GM23338 (cell line): ENCODE results near the gene LRP1B.

ENCODE experiments used
- CREB1 ChIP-seq: fragments of 250-450 bp; sonication (Bioruptor Pico); IDR thresholded peaks from 2 replicates; pipeline ENCODE4 v1.5.0; 2020; ENCODE audit warnings: low read depth, mild to moderate bottlenecking, moderate library complexity
- CTCF ChIP-seq, 2 experiments: fragments of 200-600 bp in 1 of 2; sonication (generic) in 1 of 2; conservative IDR thresholded peaks; 2 replicates each; pipeline versions ENCODE4 v1.5.1 to v1.6.1; 2016 to 2017; ENCODE audit warnings: antibody characterized with exemption in 2 of 2, low read depth in 2 of 2, mild to moderate bottlenecking in 2 of 2, moderate library complexity in 1 of 2
- EZH2 ChIP-seq: fragments of 200-600 bp; sonication (generic); IDR thresholded peaks from one replicate; pipeline ENCODE4 v1.8.0; 2017; ENCODE audit warnings: antibody characterized with exemption, mild to moderate bottlenecking, low read depth; ENCODE audit not compliant: unreplicated experiment
- EZH2phosphoT487 ChIP-seq: fragments of 200-600 bp; sonication (generic); IDR thresholded peaks from one replicate; pipeline ENCODE4 v1.8.1; 2018; ENCODE audit warnings: antibody characterized with exemption; ENCODE audit not compliant: unreplicated experiment
- JUNB ChIP-seq: IDR thresholded peaks from one replicate; pipeline ENCODE4 v1.6.1; 2016; ENCODE audit warnings: antibody characterized with exemption; ENCODE audit not compliant: unreplicated experiment
- NANOG ChIP-seq: IDR thresholded peaks from 2 replicates; pipeline ENCODE4 v1.6.1; 2016; ENCODE audit warnings: antibody characterized with exemption, borderline replicate concordance
- POLR2AphosphoS5 ChIP-seq: IDR thresholded peaks from 2 replicates; pipeline ENCODE4 v1.6.1; 2016; ENCODE audit warnings: antibody characterized with exemption, low read depth
- REST ChIP-seq: IDR thresholded peaks from one replicate; pipeline ENCODE4 v1.6.1; 2018; ENCODE audit warnings: antibody characterized with exemption; ENCODE audit not compliant: unreplicated experiment
- STAT1 ChIP-seq: IDR thresholded peaks from one replicate; pipeline ENCODE4 v1.6.1; 2016; ENCODE audit warnings: antibody characterized with exemption; ENCODE audit not compliant: unreplicated experiment
- ZNF114 ChIP-seq: fragments of 250-450 bp; sonication (Bioruptor Pico); IDR thresholded peaks from 2 replicates; pipeline ENCODE4 v1.5.0; 2020; ENCODE audit warnings: mild to moderate bottlenecking, moderate library complexity
- ZNF331 ChIP-seq: fragments of 250-450 bp; sonication (Bioruptor Pico); IDR thresholded peaks from 2 replicates; pipeline ENCODE4 v1.5.0; 2020; ENCODE audit warnings: low read depth, mild to moderate bottlenecking, moderate library complexity

- TF ChIP-seq CTCF (conservative IDR thresholded peaks at IDR 0.05; ENCODE audit: low read depth in 2 of 2) (no peak), REST (no peak), POLR2AphosphoS5 (no peak), EZH2phosphoT487 (no peak), EZH2 (no peak), CREB1 (CRISPR knock-in tag) (no peak), ZNF114 (CRISPR knock-in tag) (no peak), ZNF331 (no peak), JUNB (no peak), STAT1 (no peak), NANOG (no peak)
Observed at GRCh38 chr2:141848191-141848590, 282.6 kb downstream of the LRP1B start.
